ENCODE results near the gene NGDN. TPM values are rescaled to one million over a fixed set of nuclear protein-coding genes. Genes with fewer than 3 reads are reported as not detected.
A peak's percentile ranks its signal among the peaks of the same experiment; 100 is the strongest.
"Not testable (repeated sequence)": the region's sequence is repeated elsewhere in the genome, so short reads cannot be mapped to it uniquely, and the experiment has no call there.

The NGDN gene
- total RNA-seq (33.9 TPM), polyA plus RNA-seq (48.3 TPM)

- Histone ChIP-seq H3K4me1 (ENCODE audit: insufficient read depth) (no peaks in the 10 kb centered on the region), H3K27ac (ENCODE audit: low read depth) (peak within 1 kb of the TSS; percentile 81), H3K4me3 (ENCODE audit: low read depth, low read length) (peak within 1 kb of the TSS; percentile 80), H3K36me3 (ENCODE audit: insufficient read depth) (peaks cover 8% of the 10 kb centered on the region)
- peak; percentile 100 for DNase-seq (ENCODE audit: extremely low spot score)
- 2% methylated on average over 41 of the region's 41 CpGs for WGBS
Observed at GRCh38 chr14:23469127-23469905, at the start of gene NGDN. TSS of gene NGDN (plus strand) at chr14:23469703. CDS start at chr14:23469716, 13 bp downstream.

GRCh38 chr14:23421594-23421993 is 47.9 kb upstream of the NGDN start:
- no peak for DNase-seq (ENCODE audit: extremely low spot score)
- H3K27ac ChIP-seq (ENCODE audit: low read depth): no peak overlapping the region
- no peaks in the 10 kb centered on the region for H3K4me1 ChIP-seq (ENCODE audit: insufficient read depth)
- H3K4me3 ChIP-seq (ENCODE audit: low read depth, low read length): no peak overlapping the region
- no peaks in the 10 kb centered on the region for H3K36me3 ChIP-seq (ENCODE audit: insufficient read depth)

DNA sequence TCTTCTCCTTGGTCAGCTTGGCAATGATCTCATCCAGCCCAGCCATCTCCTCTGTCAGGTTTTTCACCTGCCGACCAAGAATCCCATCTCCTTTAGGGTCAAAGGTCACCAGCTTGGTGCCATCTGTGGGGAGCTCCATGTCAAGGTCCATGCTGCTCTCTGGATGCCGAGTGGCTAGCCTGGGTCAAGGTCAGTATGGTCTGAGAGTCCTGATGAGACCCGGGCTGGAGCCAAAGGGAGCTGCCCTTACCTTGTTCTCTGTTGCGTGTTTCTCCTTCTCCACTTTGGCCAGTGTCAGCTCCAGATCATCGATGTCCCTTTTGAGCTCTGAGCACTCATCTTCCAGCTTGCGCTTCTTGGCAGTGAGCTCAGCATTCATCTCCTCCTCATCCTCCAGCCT is 45.8 kb upstream of the NGDN start:
- no peak for DNase-seq (ENCODE audit: extremely low spot score)
- no peaks in the 10 kb centered on the region for H3K4me1 ChIP-seq (ENCODE audit: insufficient read depth)
- no peaks in the 10 kb centered on the region for H3K36me3 ChIP-seq (ENCODE audit: insufficient read depth)
- H3K4me3 ChIP-seq (ENCODE audit: low read depth, low read length): no peak overlapping the region
- 90% methylated on average over 6 of the region's 6 CpGs for WGBS
- H3K27ac ChIP-seq (ENCODE audit: low read depth): no peak overlapping the region

- Histone ChIP-seq H3K27ac (ENCODE audit: low read depth) (no peak overlapping the region), H3K4me3 (ENCODE audit: low read depth, low read length) (no peak overlapping the region), H3K4me1 (ENCODE audit: insufficient read depth) (no peaks in the 10 kb centered on the region), H3K36me3 (ENCODE audit: insufficient read depth) (no peaks in the 10 kb centered on the region)
- no peak for DNase-seq (ENCODE audit: extremely low spot score)
- 79% methylated on average over 10 of the region's 10 CpGs for whole genome bisulfite sequencing
Observed at GRCh38 chr14:23425169-23425568, 44.3 kb upstream of the NGDN start.

GRCh38 chr14:23425798-23426197 is 43.7 kb upstream of the NGDN start:
- not testable (repeated sequence) for DNase-seq (ENCODE audit: extremely low spot score); H3K27ac ChIP-seq (ENCODE audit: low read depth); H3K4me1 ChIP-seq (ENCODE audit: insufficient read depth); H3K36me3 ChIP-seq (ENCODE audit: insufficient read depth); H3K4me3 ChIP-seq (ENCODE audit: low read depth, low read length)
- WGBS: 90% methylated on average over 6 of the region's 6 CpGs

- no peaks in the 10 kb centered on the region for H3K4me1 ChIP-seq (ENCODE audit: insufficient read depth)
- H3K27ac ChIP-seq (ENCODE audit: low read depth): no peak overlapping the region
- DNase-seq (ENCODE audit: extremely low spot score): no peak
- WGBS: 92% methylated on average over 13 of the region's 13 CpGs
- H3K4me3 ChIP-seq (ENCODE audit: low read depth, low read length): no peak overlapping the region
- H3K36me3 ChIP-seq (ENCODE audit: insufficient read depth): no peaks in the 10 kb centered on the region
Observed at GRCh38 chr14:23428686-23429495, 40.6 kb upstream of the NGDN start.

GRCh38 chr14:23430016-23430722 is 39.3 kb upstream of the NGDN start:
- H3K27ac ChIP-seq (ENCODE audit: low read depth): no peak overlapping the region
- 83% methylated on average over 10 of the region's 10 CpGs for WGBS
- no peak overlapping the region for H3K4me3 ChIP-seq (ENCODE audit: low read depth, low read length)
- DNase-seq (ENCODE audit: extremely low spot score): no peak
- no peaks in the 10 kb centered on the region for H3K4me1 ChIP-seq (ENCODE audit: insufficient read depth)
- no peaks in the 10 kb centered on the region for H3K36me3 ChIP-seq (ENCODE audit: insufficient read depth)

DNA sequence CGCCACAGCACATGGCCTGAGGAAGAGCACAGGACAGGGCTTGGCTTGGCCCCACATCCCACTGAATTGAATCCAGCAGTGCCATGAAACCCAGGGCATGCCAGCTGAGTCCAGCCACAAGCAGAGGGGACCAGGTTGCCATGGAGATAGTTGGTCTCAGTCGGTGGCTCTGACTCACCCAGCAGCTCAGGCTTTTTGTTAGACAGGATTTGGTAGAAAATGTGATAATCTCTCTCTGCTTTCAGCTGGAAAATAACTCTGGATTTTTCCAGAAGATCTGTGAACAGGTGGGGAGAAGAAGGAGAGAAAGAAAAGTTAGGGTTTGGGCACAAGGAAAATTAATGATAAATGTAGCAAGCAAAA is 38.8 kb upstream of the NGDN start:
- H3K4me1 ChIP-seq (ENCODE audit: insufficient read depth): no peaks in the 10 kb centered on the region
- 46% methylated on average over 2 of the region's 2 CpGs for WGBS
- no peak overlapping the region for H3K27ac ChIP-seq (ENCODE audit: low read depth)
- H3K36me3 ChIP-seq (ENCODE audit: insufficient read depth): no peaks in the 10 kb centered on the region
- no peak for DNase-seq (ENCODE audit: extremely low spot score)
- no peak overlapping the region for H3K4me3 ChIP-seq (ENCODE audit: low read depth, low read length)

DNA sequence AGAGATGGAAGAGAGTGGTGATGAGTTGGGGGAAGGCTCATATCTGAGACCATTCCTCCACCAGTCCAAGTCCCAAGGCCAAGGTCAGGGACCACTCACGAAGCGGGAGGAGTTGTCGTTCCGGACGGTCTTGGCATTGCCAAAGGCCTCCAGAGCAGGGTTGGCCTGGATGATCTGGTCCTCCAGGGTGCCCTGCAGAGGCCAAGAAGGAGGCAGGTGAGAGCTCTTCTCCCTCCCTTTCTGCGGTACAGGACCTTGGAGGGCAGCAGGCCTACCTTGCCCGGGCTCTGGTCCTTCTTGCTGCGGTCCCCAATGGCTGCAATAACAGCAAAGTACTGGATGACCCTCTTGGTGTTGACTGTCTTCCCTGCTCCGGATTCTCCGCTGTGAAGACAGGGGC is 38.0 kb upstream of the NGDN start:
- no peak for DNase-seq (ENCODE audit: extremely low spot score)
- Histone ChIP-seq H3K4me1 (ENCODE audit: insufficient read depth) (no peaks in the 10 kb centered on the region), H3K27ac (ENCODE audit: low read depth) (no peak overlapping the region), H3K36me3 (ENCODE audit: insufficient read depth) (no peaks in the 10 kb centered on the region), H3K4me3 (ENCODE audit: low read depth, low read length) (no peak overlapping the region)
- WGBS: 94% methylated on average over 10 of the region's 10 CpGs

GRCh38 chr14:23432102-23432925 is 37.2 kb upstream of the NGDN start:
- WGBS: 81% methylated on average over 17 of the region's 17 CpGs
- Histone ChIP-seq H3K4me1 (ENCODE audit: insufficient read depth) (no peaks in the 10 kb centered on the region), H3K27ac (ENCODE audit: low read depth) (no peak overlapping the region), H3K36me3 (ENCODE audit: insufficient read depth) (no peaks in the 10 kb centered on the region), H3K4me3 (ENCODE audit: low read depth, low read length) (no peak overlapping the region)
- no peak for DNase-seq (ENCODE audit: extremely low spot score)

- Histone ChIP-seq H3K36me3 (ENCODE audit: insufficient read depth) (no peaks in the 10 kb centered on the region), H3K4me3 (ENCODE audit: low read depth, low read length) (no peak overlapping the region), H3K27ac (ENCODE audit: low read depth) (no peak overlapping the region), H3K4me1 (ENCODE audit: insufficient read depth) (no peaks in the 10 kb centered on the region)
- DNase-seq (ENCODE audit: extremely low spot score): no peak
- WGBS: 91% methylated on average over 10 of the region's 10 CpGs
Observed at GRCh38 chr14:23432946-23433345, 36.6 kb upstream of the NGDN start.

DNA sequence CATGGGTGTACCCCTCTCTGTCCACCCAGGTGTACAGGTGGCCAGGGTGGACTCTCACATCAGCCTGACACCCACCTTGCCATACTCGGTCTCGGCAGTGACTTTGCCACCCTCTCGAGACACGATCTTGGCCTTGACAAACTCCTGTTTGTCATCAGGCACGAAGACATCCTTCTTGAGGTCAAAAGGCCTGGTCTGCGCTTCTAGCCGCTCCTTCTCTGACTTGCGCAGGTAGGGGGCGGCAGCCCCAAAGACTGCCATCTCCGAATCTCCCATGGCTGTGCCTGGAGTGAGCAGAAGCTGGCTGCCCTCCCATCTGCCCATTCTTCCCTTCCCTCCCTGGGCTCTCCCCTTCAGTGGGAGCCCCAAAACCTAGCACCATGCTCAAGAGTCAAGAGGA is 36.0 kb upstream of the NGDN start:
- 82% methylated on average over 10 of the region's 10 CpGs for WGBS
- H3K27ac ChIP-seq (ENCODE audit: low read depth): no peak overlapping the region
- DNase-seq (ENCODE audit: extremely low spot score): no peak
- H3K36me3 ChIP-seq (ENCODE audit: insufficient read depth): no peaks in the 10 kb centered on the region
- H3K4me1 ChIP-seq (ENCODE audit: insufficient read depth): no peaks in the 10 kb centered on the region
- H3K4me3 ChIP-seq (ENCODE audit: low read depth, low read length): no peak overlapping the region

Data from urinary bladder (tissue), 4 donors.